ENCODE results near the gene UBE2E3. TPM values are rescaled to one million over a fixed set of nuclear protein-coding genes. Genes with fewer than 3 reads are reported as not detected.

Gene UBE2E3
- total RNA-seq, 2 donors from 2014 or later, result 43.1 to 52.5 TPM

DNA sequence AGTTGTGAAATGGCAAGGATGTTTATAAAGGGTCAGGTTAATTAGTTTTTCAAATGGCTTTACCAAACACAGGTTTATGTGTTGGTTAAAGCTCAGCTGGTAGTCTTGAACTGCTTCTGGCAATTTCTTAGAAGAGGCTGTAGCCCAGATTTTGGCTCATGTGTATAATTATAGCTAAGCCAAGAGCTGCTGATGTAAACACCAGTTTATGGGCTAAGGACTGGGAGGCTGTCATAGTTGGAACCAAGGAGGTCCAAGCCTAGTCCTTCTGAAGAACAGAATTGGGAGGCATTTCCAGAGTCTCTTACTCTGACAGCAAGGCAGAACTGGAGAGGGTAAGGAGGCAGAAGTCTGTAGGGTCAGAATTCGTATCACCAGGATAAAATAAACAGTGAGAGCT is 25.4 kb downstream of the UBE2E3 start:
- intact Hi-C loops (cut with DNase I), result no loop called here
- Histone ChIP-seq H3K36me3 (no peaks in the 10 kb centered on the region), H3K9me3 (no peaks in the 10 kb centered on the region), H3K4me3 (no peak overlapping the region), H3K27ac (no peak overlapping the region), H3K27me3 (no peaks in the 10 kb centered on the region), H3K9ac (ENCODE audit: low read depth in 2 of 2, low read length in 2 of 2) (no peak overlapping the region), H3K4me1 (no peaks in the 10 kb centered on the region)
- TF ChIP-seq, protein P1, sequence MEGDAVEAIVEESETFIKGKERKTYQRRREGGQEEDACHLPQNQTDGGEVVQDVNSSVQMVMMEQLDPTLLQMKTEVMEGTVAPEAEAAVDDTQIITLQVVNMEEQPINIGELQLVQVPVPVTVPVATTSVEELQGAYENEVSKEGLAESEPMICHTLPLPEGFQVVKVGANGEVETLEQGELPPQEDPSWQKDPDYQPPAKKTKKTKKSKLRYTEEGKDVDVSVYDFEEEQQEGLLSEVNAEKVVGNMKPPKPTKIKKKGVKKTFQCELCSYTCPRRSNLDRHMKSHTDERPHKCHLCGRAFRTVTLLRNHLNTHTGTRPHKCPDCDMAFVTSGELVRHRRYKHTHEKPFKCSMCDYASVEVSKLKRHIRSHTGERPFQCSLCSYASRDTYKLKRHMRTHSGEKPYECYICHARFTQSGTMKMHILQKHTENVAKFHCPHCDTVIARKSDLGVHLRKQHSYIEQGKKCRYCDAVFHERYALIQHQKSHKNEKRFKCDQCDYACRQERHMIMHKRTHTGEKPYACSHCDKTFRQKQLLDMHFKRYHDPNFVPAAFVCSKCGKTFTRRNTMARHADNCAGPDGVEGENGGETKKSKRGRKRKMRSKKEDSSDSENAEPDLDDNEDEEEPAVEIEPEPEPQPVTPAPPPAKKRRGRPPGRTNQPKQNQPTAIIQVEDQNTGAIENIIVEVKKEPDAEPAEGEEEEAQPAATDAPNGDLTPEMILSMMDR (IDR thresholded peaks at IDR 0.05), result no peak
- DNase-seq, result no peak

DNA sequence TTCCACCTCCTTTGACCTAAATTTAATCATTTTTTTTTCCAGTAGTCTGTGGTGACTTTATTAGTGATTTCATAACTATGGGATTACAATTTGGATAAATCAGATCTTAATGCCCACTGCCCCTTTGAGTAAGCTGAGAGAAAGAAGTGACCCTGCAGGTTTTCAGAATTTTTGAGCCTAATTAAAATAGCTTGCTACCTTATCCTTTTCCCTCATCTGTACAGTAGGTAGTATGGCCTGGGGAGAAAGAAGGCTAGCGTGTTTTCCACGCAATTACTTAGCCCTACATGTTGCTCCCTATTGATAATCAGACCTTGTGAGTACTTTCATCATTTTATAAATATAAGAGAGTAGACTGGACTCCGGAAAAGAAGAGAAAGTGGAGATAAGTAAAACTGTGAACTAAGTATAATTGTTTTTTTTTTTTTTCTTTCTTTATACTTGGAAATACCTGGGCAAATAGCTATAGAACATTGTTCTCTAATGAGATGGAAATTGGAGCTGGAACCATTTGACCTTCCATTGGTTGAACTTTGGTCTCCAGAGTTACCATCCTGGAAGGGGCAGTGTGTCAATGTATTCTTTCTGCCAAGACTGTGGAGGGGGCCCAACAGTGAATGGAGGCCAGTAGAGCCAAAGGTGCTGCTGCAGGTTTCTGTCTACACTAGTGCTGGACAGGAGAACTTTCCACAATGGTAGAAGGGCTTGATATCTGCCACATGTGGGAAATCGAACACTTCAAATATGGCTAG is 26.9 kb downstream of the UBE2E3 start:
- TF ChIP-seq, protein P1 (IDR thresholded peaks at IDR 0.05), result no peak
- DNase-seq, result no peak
- Histone ChIP-seq H3K27me3 (no peaks in the 10 kb centered on the region), H3K36me3 (no peaks in the 10 kb centered on the region), H3K9ac (ENCODE audit: low read depth in 2 of 2, low read length in 2 of 2) (no peak overlapping the region), H3K9me3 (no peaks in the 10 kb centered on the region), H3K27ac (no peak overlapping the region), H3K4me3 (no peak overlapping the region), H3K4me1 (no peaks in the 10 kb centered on the region)
- intact Hi-C loops (cut with DNase I), result no loop called here

DNA sequence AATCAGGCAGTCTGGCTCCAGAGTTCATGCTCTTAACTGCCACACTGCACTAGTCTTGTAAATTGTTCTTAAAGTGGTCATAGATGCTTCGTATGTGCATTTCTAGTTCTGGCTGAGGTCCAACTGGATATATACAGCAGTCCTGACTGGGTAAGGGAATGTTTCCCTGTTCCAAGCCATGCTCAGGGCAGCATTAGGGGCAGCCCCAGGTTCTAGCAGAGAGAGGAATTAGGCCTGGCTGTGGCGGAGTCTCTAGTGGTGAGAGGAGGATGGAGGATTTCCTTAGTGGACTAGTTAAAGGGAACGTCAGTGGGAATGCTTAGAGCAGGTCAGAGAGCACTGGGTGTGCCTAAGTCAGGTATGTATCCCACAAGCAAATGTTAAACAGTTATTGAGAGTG is 28.0 kb downstream of the UBE2E3 start:
- Histone ChIP-seq H3K36me3 (no peaks in the 10 kb centered on the region), H3K27ac (no peak overlapping the region), H3K9ac (ENCODE audit: low read depth in 2 of 2, low read length in 2 of 2) (no peak overlapping the region), H3K9me3 (no peaks in the 10 kb centered on the region), H3K27me3 (no peaks in the 10 kb centered on the region), H3K4me3 (no peak overlapping the region), H3K4me1 (no peaks in the 10 kb centered on the region)
- TF ChIP-seq, protein P1 (IDR thresholded peaks at IDR 0.05), result no peak
- no peak for DNase-seq
- intact Hi-C loops (cut with DNase I), result no loop called here

DNA sequence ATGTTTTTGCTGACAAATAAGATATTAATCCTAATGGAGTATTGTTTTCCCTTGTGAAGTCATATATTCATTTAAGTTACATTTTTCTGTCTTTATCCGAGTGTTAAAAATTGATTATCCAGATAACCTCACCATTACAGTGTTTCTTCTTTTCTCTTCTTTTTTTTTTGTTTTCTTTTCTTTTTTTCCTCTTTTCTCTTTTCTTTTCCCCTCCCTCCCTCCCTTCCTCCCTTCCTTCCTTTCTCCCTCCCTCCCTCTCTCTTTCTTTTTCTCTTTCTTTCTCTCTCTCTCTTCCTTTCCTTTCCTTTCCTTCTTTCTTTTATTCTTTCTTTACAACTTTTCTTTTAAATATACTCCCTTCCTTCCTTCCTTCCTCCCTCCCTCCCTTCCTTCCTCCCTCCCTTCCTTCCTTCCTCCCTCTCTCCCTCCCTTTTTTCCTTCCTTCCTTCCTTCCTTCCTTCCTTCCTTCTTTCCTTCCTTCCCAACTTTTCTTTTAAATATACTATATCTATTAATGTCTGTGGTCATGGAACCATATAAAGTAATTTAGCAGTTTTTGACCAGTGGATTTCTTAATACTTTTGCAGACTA is 40.9 kb downstream of the UBE2E3 start:
- intact Hi-C loops (cut with DNase I), result no loop called here
- Histone ChIP-seq H3K4me1 (no peaks in the 10 kb centered on the region), H3K36me3 (no peaks in the 10 kb centered on the region), H3K9ac (ENCODE audit: low read depth in 2 of 2, low read length in 2 of 2) (no peak overlapping the region), H3K27me3 (no peaks in the 10 kb centered on the region), H3K9me3 (no peaks in the 10 kb centered on the region), H3K27ac (no peak overlapping the region), H3K4me3 (no peak overlapping the region)
- no peak for DNase-seq
- TF ChIP-seq, protein P1 (IDR thresholded peaks at IDR 0.05), result no peak

DNA sequence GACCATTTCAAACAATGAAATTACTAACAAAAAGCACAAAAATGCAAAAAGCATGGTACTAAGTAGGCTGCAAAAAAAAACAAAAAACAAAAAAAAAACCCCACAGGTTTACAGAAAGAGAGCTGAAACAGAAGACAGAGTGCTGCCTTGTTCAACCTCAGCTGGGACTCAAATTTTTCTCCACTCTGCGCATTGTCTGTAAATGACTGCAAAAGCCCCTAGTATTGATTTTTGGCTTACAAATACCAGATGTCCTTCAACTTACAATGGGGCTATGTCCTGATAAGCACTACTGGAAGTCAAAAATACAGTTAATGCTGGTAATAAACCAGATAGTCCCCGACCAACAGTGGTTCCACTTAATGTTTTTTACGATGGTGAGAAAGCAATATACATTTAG is 42.2 kb downstream of the UBE2E3 start:
- no peaks in the 10 kb centered on the region for H3K9me3 ChIP-seq
- H3K36me3 ChIP-seq, result no peaks in the 10 kb centered on the region
- DNase-seq, result no peak
- TF ChIP-seq, protein P1 (IDR thresholded peaks at IDR 0.05), result no peak
- no peak overlapping the region for H3K4me3 ChIP-seq
- no peaks in the 10 kb centered on the region for H3K27me3 ChIP-seq
- H3K27ac ChIP-seq, result no peak overlapping the region
- no peak overlapping the region for H3K9ac ChIP-seq (ENCODE audit: low read depth in 2 of 2, low read length in 2 of 2)
- no peaks in the 10 kb centered on the region for H3K4me1 ChIP-seq
- intact Hi-C loops (cut with DNase I), result no loop called here
